ENCODE results near the gene IL3RA. TPM values are rescaled to one million over a fixed set of nuclear protein-coding genes. Genes with fewer than 3 reads are reported as not detected.

Gene IL3RA
- 6.9 TPM for total RNA-seq
- long read RNA-seq, transcript IL3RA-201 (12 exons, 1,706 nt) = major isoform, 10 of 17 reads
- long read RNA-seq, partial matches to known transcripts = 0 of 17 reads
- long read RNA-seq, other reads (novel, unspliced or antisense) = 7 of 17 reads

DNA sequence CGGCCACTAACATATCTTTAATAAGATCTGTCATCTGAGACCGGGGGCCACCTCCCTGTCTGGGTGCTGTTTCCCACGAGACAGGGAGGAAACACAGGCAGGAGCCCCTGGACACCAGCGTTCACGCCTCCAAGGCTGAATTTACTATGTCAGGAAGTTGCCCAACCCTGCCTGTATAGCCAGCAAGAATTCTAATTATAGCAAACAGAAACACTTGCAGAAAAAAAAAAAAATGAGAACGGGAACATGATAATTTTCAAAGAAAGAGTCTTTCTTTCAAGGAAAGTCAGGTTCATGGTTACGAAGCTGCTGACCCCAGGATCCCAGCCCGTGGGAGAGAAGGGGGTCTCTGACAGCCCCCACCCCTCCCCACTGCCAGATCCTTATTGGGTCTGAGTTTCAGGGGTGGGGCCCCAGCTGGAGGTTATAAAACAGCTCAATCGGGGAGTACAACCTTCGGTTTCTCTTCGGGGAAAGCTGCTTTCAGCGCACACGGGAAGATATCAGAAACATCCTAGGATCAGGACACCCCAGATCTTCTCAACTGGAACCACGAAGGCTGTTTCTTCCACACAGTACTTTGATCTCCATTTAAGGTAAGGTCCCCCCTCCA is at the start of gene IL3RA:
IL3RA (plus strand) TSS at position 455 of the 613 bp plus-strand sequence. CDS start 4,981 bp downstream, outside the sequence.
- Histone ChIP-seq H3K4me1 (peaks cover 17% of the 10 kb centered on the region), H3K27ac (replicated peaks) (peak within 1 kb of the TSS; percentile 77), H3K4me3 (peak within 1 kb of the TSS; percentile 63), H3K36me3 (peaks cover under 1% of the 10 kb centered on the region), H3K27me3 (ENCODE audit: low read depth) (no peaks in the 10 kb centered on the region), H3K9me3 (replicated peaks) (peaks cover 14% of the 10 kb centered on the region)
- intact Hi-C loops (cut with micrococcal nuclease) = no loop called here
- TF ChIP-seq, protein P1, sequence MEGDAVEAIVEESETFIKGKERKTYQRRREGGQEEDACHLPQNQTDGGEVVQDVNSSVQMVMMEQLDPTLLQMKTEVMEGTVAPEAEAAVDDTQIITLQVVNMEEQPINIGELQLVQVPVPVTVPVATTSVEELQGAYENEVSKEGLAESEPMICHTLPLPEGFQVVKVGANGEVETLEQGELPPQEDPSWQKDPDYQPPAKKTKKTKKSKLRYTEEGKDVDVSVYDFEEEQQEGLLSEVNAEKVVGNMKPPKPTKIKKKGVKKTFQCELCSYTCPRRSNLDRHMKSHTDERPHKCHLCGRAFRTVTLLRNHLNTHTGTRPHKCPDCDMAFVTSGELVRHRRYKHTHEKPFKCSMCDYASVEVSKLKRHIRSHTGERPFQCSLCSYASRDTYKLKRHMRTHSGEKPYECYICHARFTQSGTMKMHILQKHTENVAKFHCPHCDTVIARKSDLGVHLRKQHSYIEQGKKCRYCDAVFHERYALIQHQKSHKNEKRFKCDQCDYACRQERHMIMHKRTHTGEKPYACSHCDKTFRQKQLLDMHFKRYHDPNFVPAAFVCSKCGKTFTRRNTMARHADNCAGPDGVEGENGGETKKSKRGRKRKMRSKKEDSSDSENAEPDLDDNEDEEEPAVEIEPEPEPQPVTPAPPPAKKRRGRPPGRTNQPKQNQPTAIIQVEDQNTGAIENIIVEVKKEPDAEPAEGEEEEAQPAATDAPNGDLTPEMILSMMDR (IDR thresholded peaks at IDR 0.05; ENCODE audit: borderline replicate concordance) = no peak
- DNase-seq = no peak

DNA sequence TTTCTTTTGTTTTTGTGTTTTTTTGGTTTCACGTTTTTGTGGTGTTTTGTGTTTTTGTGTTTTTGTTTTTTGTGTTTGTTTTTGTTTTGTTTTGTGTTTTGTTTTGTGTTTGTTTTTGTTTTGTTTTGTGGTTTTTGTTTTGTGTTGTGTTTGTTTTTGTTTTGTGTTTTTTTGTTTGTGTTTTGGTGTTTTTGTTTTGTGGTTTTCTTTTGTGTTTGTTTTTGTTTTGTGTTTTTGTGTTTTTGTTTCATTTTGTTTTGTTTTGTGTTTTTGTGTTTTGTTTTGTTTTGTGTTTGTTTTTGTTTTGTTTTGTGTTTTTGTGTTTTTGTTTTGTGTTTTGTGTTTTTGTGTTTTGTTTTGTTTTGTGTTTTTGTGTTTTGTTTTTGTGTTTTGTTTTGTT is 47.0 kb upstream of the IL3RA start:
- intact Hi-C loops (cut with micrococcal nuclease) = no loop called here
- Histone ChIP-seq H3K36me3 (no peaks in the 10 kb centered on the region), H3K9me3 (replicated peaks) (peaks cover 6% of the 10 kb centered on the region), H3K4me3 (no peak overlapping the region), H3K4me1 (no peaks in the 10 kb centered on the region), H3K27me3 (ENCODE audit: low read depth) (peaks cover 10% of the 10 kb centered on the region), H3K27ac (replicated peaks) (no peak overlapping the region)
- DNase-seq = no peak
- TF ChIP-seq, protein P1 (IDR thresholded peaks at IDR 0.05; ENCODE audit: borderline replicate concordance) = no peak

DNA sequence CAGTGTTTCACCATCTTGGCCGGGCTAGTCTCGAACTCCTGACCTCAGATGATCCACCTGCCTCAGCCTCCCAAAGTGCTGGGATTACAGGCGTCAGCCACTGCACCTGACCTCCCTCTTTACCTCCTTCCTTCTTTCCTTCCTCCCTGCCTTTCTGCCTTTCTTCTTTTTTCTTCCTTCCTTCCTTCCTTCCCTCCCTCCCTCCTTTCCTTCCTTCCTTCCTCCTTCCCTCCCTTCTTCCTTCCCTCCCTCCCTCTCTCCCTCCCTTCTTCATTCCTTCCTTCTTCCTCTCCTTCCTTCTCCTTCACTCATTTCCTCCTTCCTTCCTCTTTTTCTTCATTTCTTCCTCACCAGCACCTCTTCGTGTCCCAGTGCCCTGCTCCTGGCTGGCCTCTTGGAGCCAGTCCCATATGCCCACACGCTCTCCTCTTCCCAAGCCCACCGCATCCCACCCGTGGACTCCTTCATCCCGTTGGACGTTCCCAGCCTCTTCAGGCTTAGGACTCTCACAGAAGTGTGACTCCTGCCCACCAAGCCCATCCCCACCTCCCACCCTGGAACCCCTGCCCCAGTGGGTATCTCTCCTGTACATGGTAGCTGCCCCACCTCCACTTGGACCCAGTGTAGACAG is 45.4 kb upstream of the IL3RA start:
- intact Hi-C loops (cut with micrococcal nuclease) = no loop called here
- H3K36me3 ChIP-seq = no peaks in the 10 kb centered on the region
- H3K9me3 ChIP-seq (replicated peaks) = peaks cover 6% of the 10 kb centered on the region
- peaks cover 26% of the 10 kb centered on the region for H3K27me3 ChIP-seq (ENCODE audit: low read depth)
- DNase-seq = no peak
- H3K27ac ChIP-seq (replicated peaks) = no peak overlapping the region
- H3K4me3 ChIP-seq = no peak overlapping the region
- no peaks in the 10 kb centered on the region for H3K4me1 ChIP-seq
- TF ChIP-seq, protein P1 (IDR thresholded peaks at IDR 0.05; ENCODE audit: borderline replicate concordance) = no peak

DNA sequence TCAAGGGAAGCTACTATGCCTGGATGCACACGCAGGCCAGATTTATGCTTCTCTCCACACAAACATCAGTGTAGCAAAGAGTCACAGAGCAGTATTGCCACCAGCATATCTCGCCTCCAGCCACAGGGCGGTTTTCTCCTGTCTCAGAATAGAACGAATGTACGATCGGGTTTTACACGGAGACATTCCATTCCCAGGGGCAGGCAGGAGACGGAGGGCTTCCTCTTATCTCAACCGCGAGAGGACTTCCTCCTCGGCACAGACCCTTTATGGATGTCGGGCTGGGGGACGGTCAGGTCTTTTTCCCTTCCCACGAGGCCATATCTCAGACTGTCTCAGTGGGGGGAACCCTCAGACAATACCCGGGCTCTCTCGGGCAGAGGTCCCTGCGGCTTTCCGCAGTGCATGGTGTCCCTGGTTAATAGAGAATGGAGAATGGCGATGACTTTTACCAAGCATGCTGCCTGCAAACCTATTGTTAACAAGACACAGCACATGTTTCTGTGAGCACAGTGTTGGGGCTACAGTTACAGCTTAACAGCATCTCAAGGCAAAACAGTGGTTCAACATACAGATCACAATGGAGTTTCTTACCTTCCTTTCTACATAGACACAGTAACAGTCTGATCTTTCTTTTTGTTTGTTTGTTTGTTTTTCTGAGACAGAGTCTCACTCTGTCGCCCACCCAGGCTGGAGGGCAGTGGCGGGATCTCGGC is 43.9 kb upstream of the IL3RA start:
- H3K4me1 ChIP-seq = no peaks in the 10 kb centered on the region
- peaks cover 6% of the 10 kb centered on the region for H3K9me3 ChIP-seq (replicated peaks)
- no peak for DNase-seq
- no peaks in the 10 kb centered on the region for H3K36me3 ChIP-seq
- peaks cover 26% of the 10 kb centered on the region for H3K27me3 ChIP-seq (ENCODE audit: low read depth)
- H3K27ac ChIP-seq (replicated peaks) = no peak overlapping the region
- H3K4me3 ChIP-seq = no peak overlapping the region
- TF ChIP-seq, protein P1 (IDR thresholded peaks at IDR 0.05; ENCODE audit: borderline replicate concordance) = no peak
- intact Hi-C loops (cut with micrococcal nuclease) = no loop called here

DNA sequence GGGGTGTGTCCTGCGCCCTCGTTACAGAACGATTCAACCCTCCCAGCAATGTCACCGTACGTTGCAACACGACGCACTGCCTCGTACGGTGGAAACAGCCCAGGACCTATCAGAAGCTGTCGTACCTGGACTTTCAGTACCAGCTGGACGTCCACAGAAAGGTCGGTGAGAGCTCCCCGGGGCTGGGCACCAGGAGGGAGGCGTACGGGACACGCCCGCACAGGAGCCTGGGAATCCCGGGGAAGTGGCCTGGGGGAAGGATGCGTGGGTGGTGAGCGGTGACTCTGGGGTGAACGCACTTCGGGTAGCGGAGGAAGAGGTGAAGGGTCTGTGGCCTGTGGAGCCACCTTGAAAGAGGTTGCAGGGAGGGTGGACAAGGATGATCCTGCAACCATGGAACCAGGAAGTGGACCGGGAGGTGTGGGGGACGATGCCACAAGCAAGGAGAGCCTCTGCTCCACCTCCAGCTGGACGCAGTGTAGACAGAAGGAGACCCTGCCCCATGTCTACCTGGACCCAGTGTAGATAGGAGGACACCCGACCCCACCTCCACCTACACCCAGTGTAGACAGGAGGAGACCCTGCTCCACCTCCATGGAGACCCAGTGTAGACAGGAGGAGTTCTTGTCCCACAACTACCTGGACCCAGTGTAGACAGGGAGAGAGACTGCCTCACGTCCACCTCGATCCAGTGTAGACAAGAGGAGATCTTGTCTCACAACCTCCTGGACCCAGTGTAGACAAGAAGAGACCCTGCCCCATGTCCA is 42.1 kb upstream of the IL3RA start:
- intact Hi-C loops (cut with micrococcal nuclease) = no loop called here
- H3K9me3 ChIP-seq (replicated peaks) = peaks cover 13% of the 10 kb centered on the region
- no peaks in the 10 kb centered on the region for H3K4me1 ChIP-seq
- no peak overlapping the region for H3K27ac ChIP-seq (replicated peaks)
- H3K36me3 ChIP-seq = no peaks in the 10 kb centered on the region
- no peak for DNase-seq
- TF ChIP-seq, protein P1 (IDR thresholded peaks at IDR 0.05; ENCODE audit: borderline replicate concordance) = no peak
- no peak overlapping the region for H3K4me3 ChIP-seq
- peaks cover 29% of the 10 kb centered on the region for H3K27me3 ChIP-seq (ENCODE audit: low read depth)
